ENCODE results near the gene PPM1M.

- TF ChIP-seq CTCF (IDR thresholded peaks at IDR 0.05), result no peak
- TF ChIP-seq YY1 (IDR thresholded peaks at IDR 0.05; ENCODE audit: low read depth), result no peak
- TF ChIP-seq SIN3A (IDR thresholded peaks at IDR 0.05; ENCODE audit: borderline replicate concordance, low read depth, low read length), result no peak
- TF ChIP-seq REST (IDR thresholded peaks at IDR 0.05; ENCODE audit: low read depth, low read length), result no peak
- no peak for TF ChIP-seq NRF1 (IDR thresholded peaks at IDR 0.05; ENCODE audit: low read depth, low read length)
- TF ChIP-seq EZH2phosphoT487 (IDR thresholded peaks at IDR 0.05; ENCODE audit: borderline replicate concordance, low read depth), result no peak
- TF ChIP-seq, protein P1, sequence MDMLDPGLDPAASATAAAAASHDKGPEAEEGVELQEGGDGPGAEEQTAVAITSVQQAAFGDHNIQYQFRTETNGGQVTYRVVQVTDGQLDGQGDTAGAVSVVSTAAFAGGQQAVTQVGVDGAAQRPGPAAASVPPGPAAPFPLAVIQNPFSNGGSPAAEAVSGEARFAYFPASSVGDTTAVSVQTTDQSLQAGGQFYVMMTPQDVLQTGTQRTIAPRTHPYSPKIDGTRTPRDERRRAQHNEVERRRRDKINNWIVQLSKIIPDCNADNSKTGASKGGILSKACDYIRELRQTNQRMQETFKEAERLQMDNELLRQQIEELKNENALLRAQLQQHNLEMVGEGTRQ (IDR thresholded peaks at IDR 0.05; ENCODE audit: borderline replicate concordance, low read depth, low read length), result no peak
- TF ChIP-seq, protein P2, sequence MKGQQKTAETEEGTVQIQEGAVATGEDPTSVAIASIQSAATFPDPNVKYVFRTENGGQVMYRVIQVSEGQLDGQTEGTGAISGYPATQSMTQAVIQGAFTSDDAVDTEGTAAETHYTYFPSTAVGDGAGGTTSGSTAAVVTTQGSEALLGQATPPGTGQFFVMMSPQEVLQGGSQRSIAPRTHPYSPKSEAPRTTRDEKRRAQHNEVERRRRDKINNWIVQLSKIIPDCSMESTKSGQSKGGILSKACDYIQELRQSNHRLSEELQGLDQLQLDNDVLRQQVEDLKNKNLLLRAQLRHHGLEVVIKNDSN (IDR thresholded peaks at IDR 0.05; ENCODE audit: borderline replicate concordance, low read depth), result no peak
Observed at GRCh38 chr3:52268036-52268435, 22.5 kb downstream of the PPM1M start.

Data from SK-N-SH (cell line).